Skeletal muscle tissue (tissue), 4 donors: ENCODE results near the gene SNCAIP. TPM values are rescaled to one million over a fixed set of nuclear protein-coding genes. Genes with fewer than 3 reads are reported as not detected.

Experiments used
- H3K27ac ChIP-seq: one replicate; pipeline ENCODE4 v1.7.0; 2013; ENCODE audit warnings: mild to moderate bottlenecking, low read depth, low read length, inconsistent platforms
- H3K27me3 ChIP-seq, 3 donors: one replicate each; pipeline ENCODE4 v1.7.0; 2013; ENCODE audit warnings: low read length in 3 of 3; ENCODE audit not compliant: control insufficient read depth in 3 of 3, insufficient read depth in 3 of 3
- H3K36me3 ChIP-seq, 3 donors: one replicate each; pipeline ENCODE4 v1.7.0; 2013; ENCODE audit warnings: low read length in 3 of 3; ENCODE audit not compliant: control insufficient read depth in 3 of 3, insufficient read depth in 3 of 3
- H3K4me1 ChIP-seq, 3 donors: one replicate each; pipeline ENCODE4 v1.7.0; 2013; ENCODE audit warnings: low read length in 3 of 3, mild to moderate bottlenecking in 3 of 3; ENCODE audit not compliant: control insufficient read depth in 3 of 3, insufficient read depth in 3 of 3
- H3K4me3 ChIP-seq, 3 donors: one replicate each; pipeline ENCODE4 v1.7.0; 2013; ENCODE audit warnings: low read length in 3 of 3
- H3K9ac ChIP-seq, 3 donors: one replicate each; pipeline ENCODE4 v1.7.0; 2013; ENCODE audit warnings: low read length in 3 of 3, mild to moderate bottlenecking in 3 of 3, moderate library complexity in 2 of 3, low read depth in 1 of 3
- H3K9me3 ChIP-seq, 3 donors: one replicate each; pipeline ENCODE4 v1.7.0; 2013; ENCODE audit warnings: low read length in 3 of 3; ENCODE audit not compliant: control insufficient read depth in 3 of 3
- total RNA-seq: library from RNA; depleted of rRNA; stranded (reverse); fragments of >200 nt; gene quantifications from one replicate; pipeline ENCODE4 v1.2.3, GENCODE V29; 2014
- donor health status: Osteomylitis.

Gene SNCAIP
- total RNA-seq, 1 donor from 2014 or later: 6.8 TPM

DNA sequence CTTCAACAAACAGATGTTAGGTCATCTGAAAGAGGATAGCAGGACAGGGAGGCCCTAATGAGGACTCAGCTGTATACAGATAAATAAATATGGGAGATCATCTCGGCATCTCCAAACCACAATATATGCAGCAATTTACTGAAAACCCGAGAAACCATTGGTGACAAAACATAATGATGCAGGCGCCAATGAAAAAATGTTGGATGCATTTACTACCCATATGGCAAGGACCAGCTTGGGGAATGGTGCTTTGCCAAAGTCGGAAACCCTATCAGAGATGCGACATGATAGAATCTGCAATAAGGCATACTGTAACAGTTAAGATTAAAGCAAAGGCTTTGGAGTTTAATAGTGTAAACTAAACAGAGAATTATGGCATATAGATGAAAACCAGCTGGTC is 92.0 kb downstream of the SNCAIP start:
- Histone ChIP-seq H3K9ac (no peak overlapping the region), H3K36me3 (no peaks in the 10 kb centered on the region), H3K9me3 (no peaks in the 10 kb centered on the region), H3K4me3 (no peak overlapping the region), H3K27me3 (no peaks in the 10 kb centered on the region), H3K27ac (no peak overlapping the region), H3K4me1 (no peaks in the 10 kb centered on the region)

DNA sequence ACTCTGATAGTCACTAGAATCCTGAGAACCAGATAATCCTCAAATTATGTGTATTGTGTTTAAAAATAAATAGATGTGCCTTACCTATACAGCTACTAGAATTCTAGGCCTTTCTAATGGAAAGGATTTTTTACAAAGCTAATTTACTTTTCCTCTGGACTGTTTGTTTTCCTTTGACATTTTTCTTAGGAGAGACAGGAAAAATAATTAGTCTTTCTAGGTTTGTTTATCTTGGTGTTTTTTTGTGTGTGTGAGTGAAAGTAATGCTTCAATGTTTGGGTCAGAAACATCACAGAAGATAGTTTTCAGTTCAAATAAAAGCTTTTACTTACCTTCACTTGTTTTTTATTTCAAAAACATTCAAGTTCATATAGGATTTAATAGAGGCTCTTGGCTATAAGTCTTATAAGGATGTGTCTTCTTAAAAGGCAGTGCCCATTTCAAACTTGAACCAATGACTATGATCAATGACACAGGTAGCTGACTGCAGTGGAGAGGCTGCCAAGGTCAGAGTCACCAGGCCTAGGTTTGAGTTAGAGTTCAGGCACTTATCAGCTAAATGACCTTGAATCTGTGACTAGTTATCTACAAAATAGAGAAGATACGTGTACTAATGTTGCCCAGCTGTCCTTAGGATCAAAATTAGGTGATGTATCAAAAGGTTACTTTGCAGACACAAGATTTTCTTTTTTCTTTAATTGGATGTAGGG is 92.8 kb downstream of the SNCAIP start:
- Histone ChIP-seq H3K4me3 (no peak overlapping the region), H3K4me1 (no peaks in the 10 kb centered on the region), H3K9me3 (no peaks in the 10 kb centered on the region), H3K27me3 (no peaks in the 10 kb centered on the region), H3K27ac (no peak overlapping the region), H3K36me3 (no peaks in the 10 kb centered on the region), H3K9ac (no peak overlapping the region)

DNA sequence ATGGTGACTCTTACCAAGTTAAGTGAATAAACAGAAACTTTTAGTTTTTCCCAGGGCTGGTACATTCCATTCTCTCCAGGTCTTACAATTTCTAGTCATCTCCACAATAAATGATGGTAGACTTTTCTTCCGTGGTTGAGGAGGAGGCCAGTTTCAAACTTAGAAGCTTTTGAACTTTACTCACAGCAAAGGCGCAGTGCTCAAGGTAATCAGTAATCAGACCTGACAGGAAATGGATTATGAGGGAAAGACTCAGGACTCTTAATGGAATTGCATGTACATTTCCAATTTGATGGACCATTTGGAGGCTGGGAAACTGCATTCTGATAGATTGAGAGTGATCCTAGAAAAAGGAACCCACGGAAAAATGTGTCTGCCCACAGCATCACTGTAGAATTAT is 93.7 kb downstream of the SNCAIP start:
- Histone ChIP-seq H3K4me3 (no peak overlapping the region), H3K27me3 (no peaks in the 10 kb centered on the region), H3K27ac (no peak overlapping the region), H3K36me3 (no peaks in the 10 kb centered on the region), H3K4me1 (no peaks in the 10 kb centered on the region), H3K9ac (no peak overlapping the region), H3K9me3 (no peaks in the 10 kb centered on the region)

DNA sequence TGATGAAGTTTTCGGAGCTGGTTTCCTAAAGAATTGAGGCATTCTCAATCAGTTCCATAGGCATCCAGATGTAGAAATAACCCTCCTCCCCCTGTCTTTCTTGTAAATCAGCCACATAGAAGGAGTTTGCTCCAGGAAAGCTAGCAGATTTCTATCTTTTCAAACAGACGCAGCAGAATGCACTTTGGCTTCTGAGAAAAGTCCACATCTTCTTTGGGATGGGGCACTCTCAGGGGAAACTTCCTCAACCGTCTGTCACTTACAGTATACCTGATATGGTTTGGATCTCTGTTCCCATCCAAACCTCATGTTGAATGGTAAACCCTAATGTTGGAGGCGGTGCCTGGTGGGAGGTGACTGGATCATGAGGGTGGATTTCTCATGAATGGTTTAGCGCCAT is 94.1 kb downstream of the SNCAIP start:
- Histone ChIP-seq H3K4me1 (no peaks in the 10 kb centered on the region), H3K9ac (no peak overlapping the region), H3K9me3 (no peaks in the 10 kb centered on the region), H3K27ac (no peak overlapping the region), H3K27me3 (no peaks in the 10 kb centered on the region), H3K4me3 (no peak overlapping the region), H3K36me3 (no peaks in the 10 kb centered on the region)

DNA sequence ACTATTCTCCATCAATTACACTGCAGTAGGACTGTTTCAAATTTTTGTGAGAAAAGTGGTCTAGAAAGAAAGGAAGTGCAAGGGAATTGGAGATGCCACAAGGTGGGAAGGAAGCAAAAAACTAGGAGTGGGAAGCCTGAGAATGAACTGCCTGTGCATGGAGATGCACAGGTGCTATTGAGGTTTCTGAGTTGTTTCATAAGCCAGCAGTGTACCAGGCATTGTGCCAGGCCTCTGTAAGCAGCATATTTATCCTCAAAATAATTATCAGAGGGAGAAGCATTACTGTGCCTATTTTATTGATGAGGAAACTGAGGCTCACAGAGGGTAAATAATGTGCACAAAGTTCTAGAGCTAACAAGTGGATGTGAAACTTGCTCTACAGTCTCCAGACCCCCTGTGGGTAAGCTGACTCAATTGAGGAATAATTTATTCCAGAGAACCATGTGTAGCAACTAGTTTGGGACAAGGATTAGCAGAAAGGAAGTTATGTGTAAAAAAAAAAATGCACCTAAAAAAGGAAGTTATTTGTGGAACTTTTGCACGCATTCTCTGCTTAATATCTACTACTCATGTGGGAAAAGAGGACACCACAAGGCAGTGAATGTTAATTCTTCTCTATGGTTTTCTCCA is 96.7 kb downstream of the SNCAIP start:
- no peaks in the 10 kb centered on the region for H3K9me3 ChIP-seq
- H3K27me3 ChIP-seq: no peaks in the 10 kb centered on the region
- no peak overlapping the region for H3K4me3 ChIP-seq
- no peaks in the 10 kb centered on the region for H3K4me1 ChIP-seq
- H3K27ac ChIP-seq: no peak overlapping the region
- no peak overlapping the region for H3K9ac ChIP-seq
- no peaks in the 10 kb centered on the region for H3K36me3 ChIP-seq

DNA sequence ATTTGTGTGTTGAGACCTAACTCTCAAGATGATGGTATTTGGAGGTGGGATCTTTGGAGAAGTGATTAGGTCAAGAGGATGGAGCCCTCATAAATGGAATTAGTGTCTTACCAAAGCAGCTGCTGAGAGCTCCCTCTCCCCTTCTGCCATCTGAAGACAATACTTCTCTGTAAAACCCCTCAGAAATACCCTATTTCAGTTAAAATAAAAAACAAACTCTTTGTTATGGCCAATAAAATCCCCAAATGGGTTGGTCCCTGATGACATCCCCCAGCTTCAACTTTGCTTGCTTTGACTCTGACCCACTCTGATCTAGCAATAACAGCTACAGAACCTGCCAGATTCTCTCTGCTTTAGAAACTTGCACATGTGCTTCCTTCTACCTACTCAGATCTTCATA is 100.9 kb downstream of the SNCAIP start:
- Histone ChIP-seq H3K36me3 (no peaks in the 10 kb centered on the region), H3K9me3 (no peaks in the 10 kb centered on the region), H3K4me3 (no peak overlapping the region), H3K27me3 (no peaks in the 10 kb centered on the region), H3K9ac (no peak overlapping the region), H3K4me1 (no peaks in the 10 kb centered on the region), H3K27ac (no peak overlapping the region)

DNA sequence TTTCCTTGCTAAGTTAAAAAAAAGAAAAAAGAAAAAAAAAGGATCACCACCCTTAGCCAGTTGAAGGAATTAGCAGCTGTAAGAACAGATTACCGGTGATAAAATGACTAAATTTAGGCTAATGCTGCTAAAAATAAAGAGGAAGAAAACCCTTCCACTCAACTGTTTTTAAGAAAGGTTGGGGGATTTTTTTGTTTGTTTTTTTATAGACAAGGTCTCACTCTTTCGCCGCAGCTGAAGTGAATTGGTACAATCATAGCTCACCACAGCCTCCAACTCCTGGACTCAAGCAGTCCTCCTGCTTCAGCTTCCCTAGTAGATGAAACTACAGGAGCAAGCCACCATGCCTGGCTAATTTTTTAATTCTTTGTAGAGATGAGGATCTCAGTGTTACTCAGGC is 101.7 kb downstream of the SNCAIP start:
- no peak overlapping the region for H3K4me3 ChIP-seq
- H3K9me3 ChIP-seq: no peaks in the 10 kb centered on the region
- H3K4me1 ChIP-seq: no peaks in the 10 kb centered on the region
- H3K36me3 ChIP-seq: no peaks in the 10 kb centered on the region
- no peaks in the 10 kb centered on the region for H3K27me3 ChIP-seq
- H3K9ac ChIP-seq: no peak overlapping the region
- H3K27ac ChIP-seq: no peak overlapping the region

DNA sequence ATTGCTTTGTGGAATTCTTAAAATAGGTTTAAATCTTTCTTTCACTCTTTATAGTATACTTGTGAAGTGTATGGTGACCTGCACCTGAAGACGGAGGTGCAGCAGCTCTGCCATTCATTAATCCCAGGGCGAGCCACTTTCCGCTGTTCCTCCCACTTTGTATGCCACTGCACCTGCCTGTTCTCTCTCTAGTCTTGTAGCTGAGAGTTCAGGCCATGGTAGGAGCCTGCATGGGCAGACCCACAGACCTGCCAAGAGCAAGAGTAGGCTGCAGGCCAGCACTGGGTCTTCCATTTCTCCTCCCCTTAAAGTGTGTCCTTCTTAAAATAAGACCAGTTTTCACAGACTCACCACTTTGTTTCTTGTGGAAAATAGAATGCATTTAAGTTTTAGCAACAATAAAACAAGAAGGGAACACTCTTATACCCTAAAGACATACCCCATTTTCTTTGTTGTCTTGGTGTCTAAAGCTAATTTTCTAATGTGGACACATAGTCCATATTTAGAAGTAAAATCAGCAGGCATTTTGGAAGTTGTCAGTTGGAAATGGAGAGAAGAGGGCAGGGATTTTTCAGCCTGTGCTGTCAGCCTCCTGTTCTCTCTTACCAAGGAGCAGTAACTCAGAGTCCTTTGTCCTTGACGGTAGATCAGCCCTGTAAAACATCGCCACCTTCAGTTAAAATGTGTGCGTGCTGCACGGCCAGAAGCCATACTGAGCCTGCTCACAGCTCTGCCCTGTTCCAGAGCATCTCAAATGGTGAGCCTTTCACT is 103.2 kb downstream of the SNCAIP start:
- Histone ChIP-seq H3K4me3 (no peak overlapping the region), H3K27me3 (no peaks in the 10 kb centered on the region), H3K9me3 (no peaks in the 10 kb centered on the region), H3K4me1 (no peaks in the 10 kb centered on the region), H3K9ac (no peak overlapping the region), H3K27ac (no peak overlapping the region), H3K36me3 (no peaks in the 10 kb centered on the region)

DNA sequence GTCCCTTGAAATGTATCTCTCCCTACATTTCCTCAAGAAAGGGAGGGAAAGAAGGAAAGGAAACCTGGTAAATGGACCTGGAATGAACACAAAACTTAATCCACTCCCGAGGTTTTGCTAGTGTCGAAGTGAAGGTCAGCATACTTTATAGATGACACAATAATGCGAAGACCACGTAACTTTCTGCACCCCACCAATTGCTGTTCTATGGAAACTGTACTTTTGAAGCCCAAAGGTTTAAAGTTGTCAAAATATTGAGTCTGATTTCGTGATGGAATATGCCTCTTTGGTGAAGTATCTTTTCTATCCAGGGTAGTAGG is 103.7 kb downstream of the SNCAIP start:
- Histone ChIP-seq H3K9me3 (no peaks in the 10 kb centered on the region), H3K9ac (no peak overlapping the region), H3K4me1 (no peaks in the 10 kb centered on the region), H3K4me3 (no peak overlapping the region), H3K27ac (no peak overlapping the region), H3K27me3 (no peaks in the 10 kb centered on the region), H3K36me3 (no peaks in the 10 kb centered on the region)

DNA sequence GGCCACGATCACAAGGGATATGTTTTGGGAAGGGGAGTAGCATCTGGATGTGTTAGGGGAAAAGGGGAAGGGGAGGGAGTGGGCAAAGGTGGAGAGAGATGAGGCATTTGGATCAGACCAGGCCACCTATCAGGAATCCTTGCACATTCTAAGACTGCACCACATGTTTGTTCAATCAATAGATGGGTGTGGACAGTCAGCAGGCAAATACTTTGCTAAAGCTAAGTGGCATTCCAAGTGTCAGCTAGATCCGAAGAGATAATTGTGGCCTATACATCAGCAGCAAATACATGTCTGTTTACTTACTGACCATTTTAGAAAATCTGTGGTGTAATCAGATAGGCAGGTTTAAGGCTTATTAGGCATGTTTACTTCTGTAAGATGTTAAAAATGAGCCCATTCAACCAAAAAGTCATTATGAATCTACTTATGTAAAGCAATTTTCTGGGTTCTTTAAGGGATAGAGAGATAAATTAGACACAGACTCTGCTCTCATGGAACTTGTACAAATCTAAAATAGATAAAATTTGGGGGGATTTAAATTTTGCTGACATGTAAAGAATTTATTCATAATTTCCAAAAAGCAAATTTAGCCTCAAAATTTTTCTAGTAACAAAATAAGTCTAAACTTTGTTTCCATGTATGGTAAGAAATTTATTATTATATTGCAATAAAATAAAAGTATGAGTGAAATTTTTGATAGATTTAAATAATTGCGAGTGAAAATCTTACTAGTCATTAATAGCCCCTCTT is 107.3 kb downstream of the SNCAIP start:
- no peaks in the 10 kb centered on the region for H3K4me1 ChIP-seq
- no peak overlapping the region for H3K27ac ChIP-seq
- no peaks in the 10 kb centered on the region for H3K27me3 ChIP-seq
- no peaks in the 10 kb centered on the region for H3K9me3 ChIP-seq
- no peak overlapping the region for H3K9ac ChIP-seq
- H3K4me3 ChIP-seq: no peak overlapping the region
- H3K36me3 ChIP-seq: no peaks in the 10 kb centered on the region
